ENCODE measurements around the gene EIF6. TPM values are rescaled to one million over a fixed set of nuclear protein-coding genes. Genes with fewer than 3 reads are reported as not detected.
"Not testable (repeated sequence)": the region's sequence is repeated elsewhere in the genome, so short reads cannot be mapped to it uniquely, and the experiment has no call there.

The EIF6 gene
- total and polyA plus RNA-seq, 12 donors = 56.7 to 263 (median 114) TPM

GRCh38 chr20:35260426-35260825 lies 24.1 kb downstream of the EIF6 start:
- TF ChIP-seq POLR2A (IDR thresholded peaks at IDR 0.05) (no peak), CTCF (IDR thresholded peaks at IDR 0.05) (no peak)
- no peaks in the 10 kb centered on the region for H3K9me3 ChIP-seq (replicated peaks in 1 of 3)
- H3K4me3 ChIP-seq = no peak overlapping the region
- WGBS, 4 donors = 92 to 100% (median 99%) methylated on average over 6 of the region's 6 CpGs; no CpG with 5 or more reads in 1 of the 4 donors
- H3K27me3 ChIP-seq = no peaks in the 10 kb centered on the region
- H3K4me1 ChIP-seq (replicated peaks in 1 of 2) = peaks cover 0 to 18% of the 10 kb centered on the region in 2 donors
- no peak overlapping the region for H3K27ac ChIP-seq
- H3K36me3 ChIP-seq (replicated peaks in 1 of 2) = no peaks in the 10 kb centered on the region
- intact Hi-C loops (cut with DNase I) = no loop called here
- DNase-seq = no peak

GRCh38 chr20:35257175-35257909 lies 27.2 kb downstream of the EIF6 start:
- H3K36me3 ChIP-seq (replicated peaks in 1 of 2) = no peaks in the 10 kb centered on the region
- no peak for TF ChIP-seq POLR2A (IDR thresholded peaks at IDR 0.05)
- TF ChIP-seq CTCF (IDR thresholded peaks at IDR 0.05) = no peak
- DNase-seq = no peak
- 44 to 68% (median 58%) methylated on average over 8 of the region's 8 CpGs for WGBS, 4 donors
- H3K4me1 ChIP-seq (replicated peaks in 1 of 2) = peaks cover 0 to 13% of the 10 kb centered on the region in 2 donors
- intact Hi-C loops (cut with DNase I) = no loop called here
- no peak overlapping the region for H3K4me3 ChIP-seq
- no peak overlapping the region for H3K27ac ChIP-seq
- H3K9me3 ChIP-seq (replicated peaks in 1 of 3) = no peaks in the 10 kb centered on the region
- no peaks in the 10 kb centered on the region for H3K27me3 ChIP-seq

GRCh38 chr20:35254448-35254999 lies 30.0 kb downstream of the EIF6 start:
- no peaks in the 10 kb centered on the region for H3K9me3 ChIP-seq (replicated peaks in 1 of 3)
- intact Hi-C loops (cut with DNase I) = no loop called here
- no peak overlapping the region for H3K27ac ChIP-seq
- no peak for TF ChIP-seq CTCF (IDR thresholded peaks at IDR 0.05)
- TF ChIP-seq POLR2A (IDR thresholded peaks at IDR 0.05) = no peak
- H3K4me1 ChIP-seq (replicated peaks in 1 of 2) = peaks cover 0 to 13% of the 10 kb centered on the region in 2 donors
- H3K36me3 ChIP-seq (replicated peaks in 1 of 2) = no peaks in the 10 kb centered on the region
- WGBS, 4 donors = 61 to 80% (median 79%) methylated on average over 10 to 12 of the region's 12 CpGs
- no peaks in the 10 kb centered on the region for H3K27me3 ChIP-seq
- H3K4me3 ChIP-seq = no peak overlapping the region
- DNase-seq = peak in 2 of 7 donors; percentile 36

GRCh38 chr20:35253010-35253409 lies 31.6 kb downstream of the EIF6 start:
- H3K4me3 ChIP-seq = no peak overlapping the region
- H3K27me3 ChIP-seq = no peaks in the 10 kb centered on the region
- no peak overlapping the region for H3K27ac ChIP-seq
- intact Hi-C loops (cut with DNase I) = no loop called here
- TF ChIP-seq CTCF (IDR thresholded peaks at IDR 0.05) = no peak
- no peak for TF ChIP-seq POLR2A (IDR thresholded peaks at IDR 0.05)
- WGBS, 4 donors = 82 to 91% (median 86%) methylated on average over 2 to 3 of the region's 3 CpGs
- H3K4me1 ChIP-seq (replicated peaks in 1 of 2) = peaks cover 0 to 11% of the 10 kb centered on the region in 2 donors
- H3K9me3 ChIP-seq (replicated peaks in 1 of 3) = no peaks in the 10 kb centered on the region
- no peaks in the 10 kb centered on the region for H3K36me3 ChIP-seq (replicated peaks in 1 of 2)
- no peak for DNase-seq

- intact Hi-C loops (cut with DNase I); H3K27ac ChIP-seq; H3K4me1 ChIP-seq (replicated peaks in 1 of 2); H3K4me3 ChIP-seq; H3K36me3 ChIP-seq (replicated peaks in 1 of 2); DNase-seq; H3K27me3 ChIP-seq; H3K9me3 ChIP-seq (replicated peaks in 1 of 3): not testable (repeated sequence)
- WGBS, 4 donors = 97 to 100% (median 97%) methylated on average over 1 to 2 of the region's 2 CpGs; no CpG with 5 or more reads in 1 of the 4 donors
Measured at GRCh38 chr20:35252598-35252997, 32.0 kb downstream of the EIF6 start.

Measured in adrenal gland (tissue), 12 donors.